Astrocyte of the spinal cord (primary cell): ENCODE data around the gene VPS25.

Source experiments
- DNase-seq: peaks from one replicate; pipeline ENCODE4 v3.0.0; 2011; ENCODE audit warnings: low read depth, low spot score
- H3K4me3 ChIP-seq: 2 replicates; pipeline ENCODE4 v1.5.1; 2011; ENCODE audit warnings: low read depth, mild to moderate bottlenecking, low read length, moderate library complexity
- in situ Hi-C: cut with HindIII; loops from 2 replicates; pipeline ENCODE4 v1.10.0; 2017; ENCODE audit warnings: low sequenced_read_pairs
- TF ChIP-seq, protein P1 (sequence below): IDR thresholded peaks from 2 replicates; pipeline ENCODE4 v1.5.1; 2012; ENCODE audit warnings: low read depth, mild to moderate bottlenecking, low read length, inconsistent platforms

Gene VPS25

DNA sequence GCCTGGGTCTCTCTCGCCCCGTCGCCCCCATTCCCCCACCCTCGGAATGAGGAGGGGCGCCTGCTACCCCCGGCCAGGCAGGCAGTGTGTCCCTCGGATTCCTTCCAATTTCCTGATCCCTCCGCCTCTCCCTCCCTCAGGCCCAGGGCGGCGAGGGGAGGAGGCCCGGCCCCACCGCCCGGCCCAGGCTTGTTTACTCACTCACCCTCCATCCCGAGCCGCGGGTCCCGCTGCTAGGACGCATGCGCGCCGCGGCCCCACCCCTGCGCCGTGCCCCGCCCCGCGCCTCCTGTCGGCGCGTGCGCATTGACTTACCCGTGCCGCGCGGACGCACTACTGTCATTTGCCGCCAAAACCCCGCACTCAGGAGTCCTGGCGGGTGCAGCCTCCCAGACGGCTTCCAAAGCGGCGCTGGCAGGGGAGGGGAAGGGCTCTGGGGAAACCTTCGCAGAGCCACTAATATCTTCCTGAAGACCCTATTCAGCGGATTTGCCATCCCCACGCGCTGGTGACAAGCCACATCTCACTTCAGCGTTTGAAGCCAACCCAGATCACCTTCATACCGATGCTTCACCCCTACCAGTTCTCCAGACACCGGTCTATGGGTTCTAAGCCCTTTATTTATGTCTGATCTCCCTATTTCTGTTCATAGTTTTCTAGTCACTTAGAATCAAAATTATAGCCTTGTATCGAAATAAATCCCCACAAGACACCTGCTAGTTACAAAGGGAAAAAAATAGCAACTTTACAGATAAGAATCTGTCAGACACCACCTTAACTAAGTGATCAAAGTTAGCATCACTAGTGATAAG, 28.2 kb upstream of the VPS25 start, which contains the start of gene EZH1:
TSS of gene EZH1 (minus strand) at position 235 of the 812 bp plus-strand sequence. CDS start 16,099 bp downstream, outside the sequence.
- peak within 1 kb of the TSS; percentile 73 for H3K4me3 ChIP-seq
- peak; percentile 91 for DNase-seq
- in situ Hi-C loops, result no loop called here
- TF ChIP-seq, protein P1, sequence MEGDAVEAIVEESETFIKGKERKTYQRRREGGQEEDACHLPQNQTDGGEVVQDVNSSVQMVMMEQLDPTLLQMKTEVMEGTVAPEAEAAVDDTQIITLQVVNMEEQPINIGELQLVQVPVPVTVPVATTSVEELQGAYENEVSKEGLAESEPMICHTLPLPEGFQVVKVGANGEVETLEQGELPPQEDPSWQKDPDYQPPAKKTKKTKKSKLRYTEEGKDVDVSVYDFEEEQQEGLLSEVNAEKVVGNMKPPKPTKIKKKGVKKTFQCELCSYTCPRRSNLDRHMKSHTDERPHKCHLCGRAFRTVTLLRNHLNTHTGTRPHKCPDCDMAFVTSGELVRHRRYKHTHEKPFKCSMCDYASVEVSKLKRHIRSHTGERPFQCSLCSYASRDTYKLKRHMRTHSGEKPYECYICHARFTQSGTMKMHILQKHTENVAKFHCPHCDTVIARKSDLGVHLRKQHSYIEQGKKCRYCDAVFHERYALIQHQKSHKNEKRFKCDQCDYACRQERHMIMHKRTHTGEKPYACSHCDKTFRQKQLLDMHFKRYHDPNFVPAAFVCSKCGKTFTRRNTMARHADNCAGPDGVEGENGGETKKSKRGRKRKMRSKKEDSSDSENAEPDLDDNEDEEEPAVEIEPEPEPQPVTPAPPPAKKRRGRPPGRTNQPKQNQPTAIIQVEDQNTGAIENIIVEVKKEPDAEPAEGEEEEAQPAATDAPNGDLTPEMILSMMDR, result no peak

DNA sequence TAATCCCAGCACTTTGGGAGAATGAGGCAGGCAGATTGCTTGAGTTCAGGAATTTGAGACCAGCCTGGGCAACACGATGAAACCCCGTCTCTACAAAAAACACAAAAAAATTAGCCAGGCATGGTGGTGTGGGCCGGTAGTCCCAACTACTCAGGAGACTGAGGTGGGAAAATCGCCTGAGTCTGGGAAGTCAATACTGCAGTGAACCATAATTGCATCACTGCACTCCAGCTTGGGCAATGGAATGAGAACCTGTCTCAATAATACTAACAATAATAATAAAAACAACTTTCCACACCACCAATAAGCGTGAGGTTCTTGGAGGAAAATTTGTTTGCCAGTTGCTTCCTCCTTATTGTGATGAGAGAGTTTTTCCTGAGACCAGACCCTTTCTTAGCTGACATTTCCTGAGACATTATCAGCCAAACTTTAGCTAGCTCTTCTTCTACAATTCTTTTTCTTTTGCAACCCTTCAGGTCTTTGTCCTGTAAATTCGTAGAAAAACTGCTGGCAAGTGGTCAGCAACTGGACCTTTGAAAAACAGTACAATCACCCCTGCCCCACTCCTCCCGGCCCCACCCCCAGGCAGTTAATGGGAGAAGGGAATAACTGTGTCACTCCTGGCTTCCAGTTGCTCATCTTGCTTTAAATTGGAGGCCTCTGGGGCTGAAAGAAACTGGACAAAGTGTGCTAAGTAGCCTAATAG, 24.9 kb upstream of the VPS25 start:
- in situ Hi-C loops, result no loop called here
- TF ChIP-seq, protein P1, result no peak
- no peak overlapping the region for H3K4me3 ChIP-seq
- DNase-seq, result no peak

DNA sequence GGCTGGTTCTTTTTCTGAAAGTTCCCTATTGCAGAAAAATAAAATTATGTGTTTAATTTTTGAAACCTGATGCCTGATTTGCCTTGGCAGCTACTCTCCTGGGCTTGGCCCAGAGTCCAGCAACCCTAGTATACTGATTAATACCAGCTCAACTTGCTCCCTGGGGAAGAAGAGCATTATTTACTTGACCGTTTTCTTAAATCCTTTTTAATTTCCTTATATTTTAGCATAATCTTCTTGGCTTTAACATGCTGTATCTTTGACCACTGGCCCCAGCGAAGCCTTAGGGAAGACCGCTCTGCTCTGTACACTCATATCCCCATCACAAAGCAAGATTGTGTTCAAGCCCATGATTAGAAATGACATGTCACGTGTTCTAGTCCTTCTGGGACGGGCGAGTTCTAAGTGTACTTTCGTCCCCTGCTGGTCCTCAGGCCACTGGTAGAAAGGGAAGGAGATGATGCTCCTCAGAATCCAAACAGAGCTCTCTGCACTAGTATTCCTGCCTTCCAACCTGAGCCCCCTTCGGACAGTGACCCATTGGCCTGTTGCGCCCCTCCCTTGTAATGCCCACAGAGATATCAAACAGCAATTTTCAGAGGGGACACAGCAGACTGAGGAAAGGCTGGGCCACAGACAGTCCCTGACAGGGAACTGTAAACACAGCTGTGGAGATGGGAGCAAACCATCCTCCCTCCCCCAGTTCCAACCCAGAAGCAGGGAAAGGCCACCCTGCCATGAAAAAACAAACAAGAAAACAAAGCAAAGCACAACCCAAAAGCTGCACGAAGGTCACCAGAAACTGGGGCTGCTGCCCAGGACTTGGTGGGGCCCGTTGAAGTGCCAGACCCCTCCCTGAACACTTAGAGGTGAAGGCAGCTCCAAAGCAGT, 24.1 kb upstream of the VPS25 start:
- TF ChIP-seq, protein P1, result no peak
- no peak overlapping the region for H3K4me3 ChIP-seq
- no peak for DNase-seq

DNA sequence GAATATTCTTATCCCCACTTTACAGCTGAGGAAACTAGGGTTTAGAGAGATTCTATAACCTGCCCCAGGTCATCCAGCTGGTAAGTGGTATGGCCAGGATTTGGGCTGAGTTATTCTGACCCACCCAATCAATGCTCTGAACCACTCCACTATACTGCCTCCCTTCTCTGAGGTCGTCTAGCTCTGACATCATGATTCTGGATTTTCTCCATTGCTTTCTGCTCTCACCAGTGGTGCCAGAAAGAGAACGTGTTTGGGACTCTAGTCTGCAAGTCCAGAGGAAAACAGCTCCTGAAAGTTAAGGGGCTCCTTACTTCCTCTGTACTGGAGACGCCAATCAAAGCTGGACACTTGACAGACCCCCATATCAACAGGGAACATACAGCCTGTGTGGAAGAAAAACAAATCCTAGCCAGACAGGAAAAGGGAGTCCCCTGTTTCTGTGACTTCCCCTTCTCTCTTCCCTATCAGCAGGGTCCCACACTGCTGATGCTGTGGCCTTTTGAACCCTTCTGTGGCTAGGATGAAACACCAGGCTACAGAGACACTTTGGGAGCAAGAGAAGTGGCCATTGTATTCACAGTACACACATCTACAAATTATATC, 22.4 kb upstream of the VPS25 start:
- no peak for DNase-seq
- in situ Hi-C loops, result no loop called here
- H3K4me3 ChIP-seq, result no peak overlapping the region

More for the DNA sequence above, 24.1 kb upstream of the VPS25 start:
- in situ Hi-C loops, result no loop called here

DNA sequence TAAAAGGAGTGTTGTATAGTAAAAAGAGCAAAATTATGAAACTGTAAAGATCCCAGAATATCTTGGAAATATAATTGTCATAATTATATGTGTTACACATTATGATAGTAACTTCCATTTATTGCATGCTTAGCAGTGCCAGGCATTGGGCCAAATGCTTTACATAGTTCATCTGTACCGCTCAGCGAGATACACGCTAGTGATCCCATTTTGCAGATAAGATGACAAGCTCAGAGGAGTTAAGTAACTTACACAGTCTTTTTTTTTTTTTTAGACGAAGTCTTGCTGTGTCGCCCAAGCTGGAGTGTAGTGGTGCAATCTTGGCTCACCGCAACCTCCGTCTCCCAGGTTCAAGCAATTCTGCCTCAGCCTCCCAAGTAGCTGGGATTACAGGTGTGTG, 21.6 kb upstream of the VPS25 start:
- TF ChIP-seq, protein P1, result no peak
- in situ Hi-C loops, result no loop called here
- DNase-seq, result no peak
- H3K4me3 ChIP-seq, result no peak overlapping the region

More for the DNA sequence above, 22.4 kb upstream of the VPS25 start:
- TF ChIP-seq, protein P1, result no peak

DNA sequence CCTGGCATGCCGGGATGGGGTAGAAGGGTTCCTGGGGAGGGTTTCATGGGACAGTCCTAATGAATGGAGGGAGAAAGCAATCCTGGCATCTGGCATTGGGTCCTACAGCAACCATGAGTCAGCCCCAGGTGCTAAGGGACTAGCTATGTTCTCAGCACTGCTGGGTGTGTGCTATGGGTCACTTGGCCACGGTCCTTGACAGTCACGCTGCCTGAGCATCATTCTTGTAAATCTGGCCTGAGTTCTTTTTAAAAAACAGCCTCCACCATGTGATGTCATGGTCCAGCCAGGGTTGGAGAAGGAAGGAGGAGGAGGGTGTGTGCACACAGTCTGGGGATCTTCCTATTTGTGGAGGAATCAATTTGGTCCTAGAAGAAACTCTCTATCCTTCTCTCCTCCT, 18.5 kb upstream of the VPS25 start:
- TF ChIP-seq, protein P1, result no peak
- in situ Hi-C loops, result no loop called here
- DNase-seq, result no peak
- no peak overlapping the region for H3K4me3 ChIP-seq
